NCI-H128 (cell line): Measurements from ENCODE around the gene AADACL4.

ENCODE experiments used
- DNase-seq: peaks from one replicate; lab custom pipeline; 2025; ENCODE audit not compliant: unreplicated experiment; lab: John Stamatoyannopoulos, UW

The AADACL4 gene

DNA sequence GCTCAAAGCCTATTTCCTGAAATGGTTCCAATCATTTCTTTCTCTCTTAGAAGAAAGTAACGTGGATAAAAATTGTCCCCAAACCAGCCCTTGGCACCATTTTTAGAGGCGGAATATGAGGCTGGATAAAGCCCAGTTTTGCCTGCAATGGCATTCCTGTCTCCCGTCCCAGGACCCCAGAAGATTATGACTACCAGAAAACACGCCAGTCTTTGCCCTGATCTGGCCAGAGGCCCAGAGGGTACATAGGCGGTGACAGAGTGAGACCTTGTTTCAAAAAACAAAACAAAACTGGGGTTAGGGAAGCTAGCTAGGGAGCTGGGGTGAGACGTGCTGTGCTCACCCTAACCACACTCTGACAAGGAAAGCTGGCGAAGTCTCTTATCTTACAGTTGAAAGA lies at the start of gene AADACL4:
TSS of gene AADACL4 (plus strand) at position 301 of the 400 bp plus-strand sequence. CDS start 462 bp downstream, outside the sequence.
- DNase-seq: no peak

GRCh38 chr1:12594490-12594889 lies 49.4 kb upstream of the AADACL4 start:
- DNase-seq: no peak

DNA sequence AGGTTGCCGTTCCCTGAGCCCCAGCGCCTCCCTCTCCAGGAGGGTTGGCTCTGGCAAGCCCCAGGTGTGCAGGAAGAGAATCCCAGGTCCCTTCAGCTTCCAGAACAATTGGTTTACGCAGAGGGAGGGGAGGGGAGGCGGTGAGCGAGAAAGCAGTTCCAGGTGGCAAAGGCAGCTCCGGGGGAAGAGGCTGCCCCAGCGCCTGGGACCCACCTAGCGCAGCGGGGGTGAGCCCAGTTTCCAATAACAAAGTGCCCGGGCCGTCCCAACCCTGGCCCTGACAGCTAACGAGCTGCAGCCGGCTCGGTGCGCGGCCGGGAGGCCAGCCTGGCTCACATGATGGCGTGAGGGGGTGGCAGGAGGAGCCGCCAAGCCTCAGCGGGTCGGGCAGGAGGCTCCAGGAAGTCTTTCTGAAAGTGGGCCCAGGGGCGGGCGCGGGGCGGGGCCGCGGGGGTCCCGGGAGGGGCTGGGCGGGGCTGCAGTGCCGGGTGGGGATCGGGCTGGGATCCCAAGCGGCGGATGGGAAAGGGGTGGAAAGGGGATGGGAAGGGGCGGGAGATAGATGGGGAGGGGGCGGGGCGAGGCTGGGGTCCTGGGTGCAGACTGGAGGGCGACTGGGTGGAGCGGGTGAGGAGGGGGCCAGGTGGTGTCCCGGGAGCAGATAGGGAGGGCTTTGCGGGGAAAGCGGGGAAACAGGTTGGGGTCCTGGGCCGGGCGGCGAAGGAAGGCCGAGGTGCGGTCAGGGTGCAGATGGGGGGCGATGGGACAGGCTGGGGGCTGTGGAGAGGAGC lies 48.7 kb upstream of the AADACL4 start:
- DNase-seq: no peak

DNA sequence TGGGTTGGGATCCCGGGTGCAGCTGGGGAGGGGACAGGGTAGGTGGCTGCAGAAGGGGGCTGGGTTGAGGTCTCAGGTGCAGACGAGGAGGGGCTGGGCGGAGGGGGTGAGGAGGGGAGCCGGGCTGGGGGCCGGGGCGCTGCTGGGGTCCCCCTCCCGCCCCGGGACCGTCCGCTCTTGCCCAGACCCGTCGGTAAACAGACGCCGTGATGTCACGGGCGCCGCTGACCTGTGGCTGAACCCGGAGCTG lies 48.2 kb upstream of the AADACL4 start:
- no peak for DNase-seq

GRCh38 chr1:12596007-12596821 lies 47.7 kb upstream of the AADACL4 start:
- DNase-seq: no peak

- no peak for DNase-seq
Measured at GRCh38 chr1:12597792-12598191, 46.1 kb upstream of the AADACL4 start.

DNA sequence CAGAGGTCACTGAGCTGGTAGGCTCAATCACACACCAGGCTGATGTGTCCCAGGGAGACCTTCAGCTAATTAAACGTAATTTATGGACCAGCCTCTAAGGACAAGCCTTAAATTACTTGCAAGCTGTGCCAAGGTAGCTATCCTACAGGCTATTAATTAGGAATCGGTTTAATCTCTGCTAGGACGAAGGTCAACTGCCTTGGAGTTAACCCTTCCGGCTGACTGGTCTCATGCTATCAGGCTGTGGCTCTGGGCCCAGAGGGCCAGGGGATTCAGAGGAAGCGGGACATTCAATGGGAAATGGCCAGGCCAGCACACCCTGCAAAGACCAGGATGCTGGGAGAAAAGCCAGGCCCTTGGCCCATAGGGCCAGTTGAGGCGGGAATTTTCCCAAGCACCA lies 44.9 kb upstream of the AADACL4 start:
- no peak for DNase-seq

- no peak for DNase-seq
Measured at GRCh38 chr1:12599657-12600056, 44.2 kb upstream of the AADACL4 start.

GRCh38 chr1:12600335-12600734 lies 43.5 kb upstream of the AADACL4 start:
- no peak for DNase-seq

DNA sequence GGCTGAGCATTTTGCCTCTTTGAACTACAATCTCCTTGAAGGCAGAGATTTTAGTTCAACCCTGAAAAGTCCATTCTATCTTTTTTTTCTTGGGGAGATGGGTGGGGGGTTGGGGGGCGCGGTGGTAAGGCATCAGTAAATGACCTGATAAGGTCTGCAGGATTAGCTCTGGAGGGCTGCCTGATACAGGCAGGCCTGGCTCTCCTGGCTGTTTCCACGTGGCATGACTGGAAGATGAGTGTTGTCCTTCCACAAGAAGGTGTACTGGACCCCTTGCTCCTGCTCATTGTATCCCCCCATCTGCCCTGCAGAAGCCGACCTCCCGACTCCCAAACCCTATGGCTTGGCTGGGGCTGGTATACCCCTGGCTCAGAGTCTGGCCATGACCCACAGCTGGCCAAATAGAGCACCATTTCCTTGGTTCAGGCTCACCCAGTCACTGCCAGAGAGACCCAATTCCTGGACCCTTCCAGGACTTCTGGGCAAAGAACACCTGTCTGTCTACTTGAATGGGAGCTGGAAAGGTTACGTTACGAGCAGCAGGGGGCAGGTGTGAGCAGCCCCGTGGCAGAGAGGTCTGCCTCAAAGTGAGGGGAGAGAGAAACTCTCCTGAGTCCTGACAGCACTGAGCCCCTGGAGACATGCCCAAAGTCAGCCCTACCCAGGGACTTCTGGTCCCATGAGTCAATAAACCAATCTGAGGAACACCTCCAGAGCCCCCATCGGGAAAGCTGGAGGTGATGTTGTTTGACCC lies 42.8 kb upstream of the AADACL4 start:
- DNase-seq: no peak

DNA sequence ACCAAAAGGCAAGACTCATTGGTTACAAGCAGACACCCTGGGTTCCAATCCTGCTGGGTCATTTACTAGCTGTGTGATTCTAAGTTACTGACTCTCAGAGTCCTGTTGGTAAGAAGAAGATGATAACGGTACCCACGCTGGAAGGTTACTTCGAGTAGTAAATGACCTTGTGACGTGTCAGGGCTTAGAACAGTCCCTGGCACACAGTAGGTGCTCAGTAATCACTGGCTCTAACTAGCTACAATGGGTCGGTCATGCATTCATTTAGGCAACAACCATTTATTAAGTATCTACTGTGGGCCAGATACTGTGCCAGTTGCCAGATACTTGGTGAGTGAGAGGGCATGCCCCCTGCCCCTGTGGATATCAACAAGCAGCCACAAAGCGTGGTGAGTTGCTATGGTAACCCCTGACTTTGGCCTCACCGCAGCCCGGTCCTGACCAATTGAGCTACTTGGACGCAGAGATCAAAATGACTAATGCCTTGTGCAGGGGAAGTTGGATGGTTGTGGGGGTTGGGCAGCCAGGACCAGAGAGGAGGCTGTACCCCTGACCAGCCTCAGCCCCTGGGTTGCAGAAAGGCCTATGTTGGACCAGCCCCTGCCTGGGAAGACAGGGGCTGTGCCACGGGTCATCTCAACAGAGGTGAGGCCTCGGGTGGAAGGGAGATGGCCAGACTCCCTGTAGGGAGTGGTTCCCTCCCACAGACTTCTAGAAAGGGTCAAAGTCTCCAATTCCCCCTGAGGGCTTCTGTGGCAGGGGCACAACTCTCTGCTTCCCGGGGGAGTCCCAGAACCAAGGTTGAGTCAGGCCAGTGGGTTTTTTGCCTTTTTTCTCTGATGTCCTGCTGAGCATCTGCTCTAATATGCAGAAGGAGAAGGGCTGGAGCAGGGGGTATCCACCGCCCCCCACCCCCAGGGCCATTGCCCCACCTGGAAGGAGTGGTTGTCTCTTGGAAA lies 41.9 kb upstream of the AADACL4 start:
- DNase-seq: no peak

GRCh38 chr1:12602659-12603024 lies 41.2 kb upstream of the AADACL4 start:
- no peak for DNase-seq

DNA sequence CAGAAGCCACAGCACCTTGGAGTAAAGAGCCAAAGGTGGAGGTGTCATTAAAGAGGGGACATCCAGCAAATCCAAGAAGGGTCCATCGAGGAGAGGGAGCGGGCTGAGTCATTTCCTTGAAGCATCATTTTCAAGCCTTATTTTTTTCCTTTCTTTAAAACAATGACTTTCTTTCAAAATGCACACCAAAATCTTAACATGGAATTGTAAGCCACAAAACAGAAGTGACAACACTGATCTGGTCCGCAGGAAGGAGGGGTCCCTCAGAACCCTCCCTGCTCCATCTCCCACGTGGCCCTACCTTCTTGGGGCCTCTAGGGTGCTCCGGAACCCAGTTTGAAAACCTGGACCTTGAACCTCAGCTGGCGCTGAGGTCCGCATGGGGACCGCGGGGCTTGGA lies 40.7 kb upstream of the AADACL4 start:
- DNase-seq: no peak

DNA sequence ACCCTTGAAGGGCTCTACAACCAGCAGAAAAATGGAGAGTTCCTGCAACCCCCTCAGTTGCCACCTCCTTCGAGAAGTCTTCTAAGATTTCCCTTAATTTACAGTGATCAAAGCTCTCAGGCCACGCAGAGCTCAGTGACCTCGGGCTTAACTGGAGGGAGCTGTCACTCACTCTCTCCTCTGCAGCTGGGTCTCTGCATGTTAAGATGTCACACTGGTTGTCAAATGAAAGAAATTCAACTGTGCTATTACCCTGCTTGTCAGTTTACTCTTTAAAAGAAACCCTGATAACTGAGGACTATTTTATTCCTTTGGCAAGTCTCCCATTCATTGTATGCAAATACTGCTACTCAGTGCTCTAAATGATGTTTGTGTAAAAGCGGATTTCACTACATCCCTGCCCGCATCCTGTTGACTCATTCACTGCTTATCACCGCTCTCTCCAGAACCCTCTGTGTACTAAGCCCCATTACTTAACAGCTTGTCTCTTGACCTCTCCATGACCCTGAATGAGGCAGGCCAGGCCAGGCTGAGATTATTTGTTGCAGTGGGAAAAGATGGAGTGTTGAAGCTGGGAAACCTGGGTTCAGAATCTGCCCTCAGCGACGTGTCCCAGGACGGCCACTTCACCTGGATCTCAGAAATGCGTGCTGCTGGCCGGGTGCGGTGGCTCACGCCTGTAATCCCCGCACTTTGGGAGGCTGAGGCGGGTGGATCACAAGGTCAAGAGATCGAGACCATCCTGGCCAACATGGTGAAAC lies 39.6 kb upstream of the AADACL4 start:
- no peak for DNase-seq

DNA sequence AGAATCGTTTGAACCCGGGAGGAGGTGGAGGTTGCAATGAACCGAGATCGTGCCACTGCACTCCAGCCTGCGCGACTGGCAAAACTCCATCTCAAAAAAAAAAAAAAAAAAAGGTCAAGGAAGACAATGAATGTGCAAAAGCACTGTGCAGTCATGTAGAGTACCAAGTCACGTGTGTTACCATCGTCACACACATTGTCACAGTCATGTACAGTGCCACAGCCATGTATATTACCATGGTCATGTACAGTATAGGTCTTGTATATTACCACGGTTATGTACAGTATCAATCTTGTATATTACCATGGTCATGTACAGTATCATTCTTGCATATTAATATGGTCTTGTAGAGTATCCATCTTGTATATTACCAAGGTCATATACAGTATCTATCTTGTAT lies 38.9 kb upstream of the AADACL4 start:
- DNase-seq: no peak

DNA sequence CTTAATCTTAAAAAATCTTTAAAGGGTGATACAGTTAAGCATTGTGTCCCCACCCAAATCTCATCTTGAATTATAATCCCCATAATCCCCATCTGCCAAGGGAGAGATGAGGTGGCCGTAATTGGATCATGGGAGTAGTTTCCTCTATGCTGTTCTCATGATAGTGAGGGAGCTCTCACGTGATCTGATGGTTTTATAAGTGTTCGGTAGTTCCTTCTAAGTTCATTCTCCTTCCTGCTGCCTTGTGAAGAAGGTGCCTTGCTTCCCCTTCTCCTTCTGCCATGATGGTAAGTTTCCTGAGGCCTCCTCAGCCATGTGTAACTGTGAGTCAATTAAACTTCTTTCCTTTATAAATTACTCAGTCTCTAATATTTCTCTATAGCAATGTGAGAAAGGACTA lies 36.6 kb upstream of the AADACL4 start:
- no peak for DNase-seq

DNA sequence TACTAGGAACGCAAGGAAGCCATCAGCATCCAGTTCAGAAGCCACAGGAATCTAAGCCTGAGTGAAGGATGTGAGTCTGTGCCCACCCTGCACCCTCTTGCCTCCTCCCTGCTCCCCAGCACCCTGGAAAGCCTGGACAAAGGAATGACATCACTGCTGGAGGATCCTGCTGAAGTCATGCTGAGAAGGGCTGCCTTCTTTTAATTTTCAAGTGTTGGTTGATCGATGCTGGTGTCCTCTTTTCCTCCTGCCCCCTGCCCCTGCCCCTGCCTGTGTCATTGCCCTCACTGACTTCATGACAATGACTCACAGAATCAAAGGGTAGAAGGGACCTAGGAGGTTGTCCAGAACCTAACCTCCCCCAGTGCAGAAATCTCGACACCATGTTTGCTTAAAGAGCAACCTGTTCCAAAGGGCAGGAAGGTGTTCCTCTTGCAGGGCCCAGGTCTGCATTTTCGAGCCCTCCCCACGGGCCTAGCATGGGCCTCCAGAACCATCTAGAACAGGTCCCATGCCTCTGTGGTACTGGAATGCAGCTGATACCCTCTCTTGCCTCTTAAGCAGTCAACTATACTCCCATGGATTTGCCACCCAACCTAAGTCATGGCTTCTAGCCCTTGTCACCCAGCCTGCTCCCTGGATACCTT lies 35.5 kb upstream of the AADACL4 start:
- DNase-seq: no peak

DNA sequence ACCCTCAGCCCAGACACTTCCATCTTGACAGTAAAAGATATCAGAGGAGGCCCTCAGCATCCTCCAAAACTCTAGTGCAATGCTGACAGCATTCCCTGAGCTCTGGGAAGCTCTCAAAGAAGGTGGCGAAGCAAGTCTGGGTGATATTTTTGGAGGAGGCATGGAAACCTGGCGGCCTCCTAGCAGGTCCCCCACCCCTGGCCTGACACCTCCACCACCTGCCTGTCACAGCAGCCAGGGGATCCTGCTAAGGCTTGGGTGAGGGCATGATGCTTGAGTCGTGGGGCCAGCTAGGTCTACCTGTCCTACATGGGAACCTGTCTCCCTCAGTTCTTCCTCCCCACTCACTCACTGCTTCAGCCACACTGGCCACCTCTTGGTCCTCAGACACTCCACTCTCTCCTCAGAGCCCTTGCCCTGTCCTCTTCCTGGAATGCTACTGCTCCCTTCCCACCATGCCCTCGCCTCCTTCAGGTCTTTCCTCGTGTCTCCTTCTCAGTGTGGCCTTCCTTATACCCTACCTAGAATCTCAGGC lies 34.3 kb upstream of the AADACL4 start:
- DNase-seq: no peak

GRCh38 chr1:12610305-12610935 lies 33.5 kb upstream of the AADACL4 start:
- DNase-seq: no peak
